NCI-H510A treated with DMSO at 0.1 percent for 48 hours (cell line): ENCODE results near the gene LACRT.

ENCODE experiments used
- DNase-seq: peaks from one replicate; lab custom pipeline; 2025; lab: John Stamatoyannopoulos, UW

The LACRT gene

DNA sequence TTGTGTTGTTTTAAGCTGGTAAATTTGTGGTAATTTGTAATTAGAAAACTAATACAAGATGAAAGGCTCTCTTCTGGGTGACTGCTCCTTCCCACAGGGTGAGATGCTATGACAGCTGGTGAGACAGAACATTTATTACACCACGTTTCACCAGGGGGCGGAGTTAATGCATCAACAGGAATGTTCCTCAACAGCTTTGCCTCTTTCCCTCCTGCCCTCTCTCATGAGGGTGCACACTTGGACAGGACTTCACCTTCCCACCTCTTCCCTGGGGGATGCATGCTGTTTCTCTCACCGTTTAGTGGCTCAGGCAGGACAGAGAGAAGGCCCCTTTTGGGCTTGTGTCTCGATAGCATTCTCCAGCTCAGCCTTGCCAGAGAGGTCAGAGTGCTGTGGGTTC lies 32.9 kb downstream of the LACRT start:
- no peak for DNase-seq

DNA sequence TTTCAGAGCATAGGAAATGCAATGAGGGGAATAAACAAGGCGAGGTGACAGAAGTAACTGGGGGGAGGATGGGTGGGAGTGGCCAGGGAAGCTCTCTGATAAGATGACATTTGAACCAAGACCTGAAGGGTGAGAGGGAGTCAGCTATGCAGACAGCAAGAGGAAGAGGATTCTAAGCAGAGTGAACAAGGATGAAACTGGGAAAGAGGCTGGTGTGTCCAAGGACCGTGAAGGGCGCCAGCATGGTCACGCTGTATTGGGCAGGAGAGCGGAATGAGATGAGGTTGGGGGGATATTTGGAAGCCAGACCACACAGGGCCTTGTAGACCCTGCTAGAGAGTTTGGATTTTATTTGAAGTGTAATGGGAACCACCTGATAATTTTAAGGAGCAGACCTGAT lies 35.7 kb downstream of the LACRT start:
- DNase-seq, result no peak

DNA sequence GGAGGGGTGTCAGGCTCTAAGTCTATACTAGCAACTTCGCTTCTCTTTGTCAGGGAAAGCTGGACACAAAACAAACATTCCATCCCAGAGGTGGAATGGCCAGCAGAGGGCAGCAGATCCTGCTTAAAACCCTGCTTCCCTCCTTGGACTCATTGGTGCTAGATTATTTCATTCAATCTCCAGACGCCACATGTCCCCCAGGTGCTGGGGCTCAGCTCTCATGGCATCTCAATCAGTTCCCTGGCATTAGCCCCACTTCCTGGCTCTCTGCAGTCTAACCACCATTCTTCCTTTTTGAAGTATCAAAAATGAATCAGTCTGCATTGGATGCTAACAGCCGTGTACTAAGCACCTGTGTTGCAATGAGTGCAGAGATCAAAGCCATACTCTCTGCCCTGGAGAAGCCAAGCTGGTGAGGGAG lies 38.2 kb downstream of the LACRT start:
- DNase-seq, result peak; percentile 68

DNA sequence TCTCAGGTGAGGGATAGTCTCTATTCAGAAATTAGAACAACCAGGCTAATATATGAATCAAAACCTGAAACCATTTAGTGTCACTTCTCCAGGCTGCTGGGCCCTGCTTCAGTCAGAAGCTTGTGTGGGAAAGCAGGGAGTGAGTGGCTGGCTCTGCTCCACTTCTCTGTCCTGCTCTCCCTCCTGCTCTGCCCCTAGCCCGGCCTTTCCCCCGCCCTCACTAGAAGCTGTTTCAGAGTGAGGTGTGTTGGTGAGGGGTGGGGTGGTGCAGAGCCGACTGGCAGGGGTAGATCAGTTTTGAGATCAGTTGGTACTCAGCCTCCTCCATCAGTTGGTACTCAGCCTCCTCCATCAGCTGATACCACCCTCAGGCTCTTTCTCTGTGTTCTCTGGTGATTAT lies 39.2 kb downstream of the LACRT start:
- DNase-seq, result no peak

DNA sequence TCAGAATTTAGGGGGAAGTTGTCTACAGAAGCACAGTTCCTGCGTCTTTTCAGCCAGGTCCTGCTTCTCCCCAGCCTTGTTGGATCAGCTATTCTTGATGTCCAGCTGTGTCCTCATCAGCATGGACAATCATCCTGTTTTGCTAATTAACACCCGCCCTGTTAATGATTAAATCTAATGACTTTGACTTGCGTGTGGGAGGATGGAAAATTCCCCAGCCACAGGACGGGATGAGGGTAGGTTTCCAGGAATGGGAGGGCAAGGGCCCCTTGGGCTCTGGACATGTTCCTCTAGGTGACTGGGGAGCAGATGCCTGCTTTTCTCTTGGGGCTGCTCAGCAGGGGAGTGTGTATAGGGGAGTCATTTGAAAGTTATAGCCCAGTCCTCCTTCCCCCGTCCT lies 41.0 kb downstream of the LACRT start:
- no peak for DNase-seq

DNA sequence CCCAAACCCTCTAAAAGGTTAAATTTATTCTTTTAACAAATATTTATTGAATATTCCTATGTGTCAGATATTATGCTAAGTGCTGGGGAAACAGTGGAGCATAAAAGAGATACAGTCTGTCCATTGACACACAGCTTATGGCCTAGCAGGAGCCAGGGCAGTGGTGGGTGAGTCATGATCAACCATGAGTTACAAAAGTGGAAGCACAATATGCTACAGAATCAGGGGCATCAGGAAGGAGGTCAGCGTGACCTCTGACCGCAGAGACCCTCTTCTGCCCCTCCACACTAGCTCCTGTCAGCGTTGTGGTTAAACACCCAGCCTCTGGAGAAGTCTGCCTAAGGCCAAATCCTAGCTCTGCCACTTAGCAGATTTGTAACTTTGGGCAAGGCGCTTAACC lies 41.6 kb downstream of the LACRT start:
- DNase-seq, result no peak

DNA sequence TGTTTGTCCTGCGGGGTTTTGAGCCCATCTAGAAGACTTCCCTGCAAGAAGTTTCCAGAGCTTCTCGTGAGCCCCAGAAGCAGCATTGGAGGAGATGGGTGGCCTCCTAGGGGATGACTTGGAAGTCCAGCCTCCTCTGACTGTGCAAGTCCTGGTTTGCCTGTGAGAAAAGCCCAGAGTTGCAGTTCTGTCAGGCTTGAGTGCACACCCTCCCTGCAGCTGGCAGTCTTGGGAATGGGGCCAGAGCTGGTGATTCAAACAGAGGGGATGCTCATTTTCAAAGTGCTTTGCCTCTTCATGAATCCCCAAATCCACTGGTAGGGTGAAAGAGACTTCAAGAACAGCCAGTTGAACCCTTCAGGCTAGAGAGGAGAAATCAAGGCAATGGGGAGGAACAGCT lies 42.4 kb downstream of the LACRT start:
- no peak for DNase-seq

DNA sequence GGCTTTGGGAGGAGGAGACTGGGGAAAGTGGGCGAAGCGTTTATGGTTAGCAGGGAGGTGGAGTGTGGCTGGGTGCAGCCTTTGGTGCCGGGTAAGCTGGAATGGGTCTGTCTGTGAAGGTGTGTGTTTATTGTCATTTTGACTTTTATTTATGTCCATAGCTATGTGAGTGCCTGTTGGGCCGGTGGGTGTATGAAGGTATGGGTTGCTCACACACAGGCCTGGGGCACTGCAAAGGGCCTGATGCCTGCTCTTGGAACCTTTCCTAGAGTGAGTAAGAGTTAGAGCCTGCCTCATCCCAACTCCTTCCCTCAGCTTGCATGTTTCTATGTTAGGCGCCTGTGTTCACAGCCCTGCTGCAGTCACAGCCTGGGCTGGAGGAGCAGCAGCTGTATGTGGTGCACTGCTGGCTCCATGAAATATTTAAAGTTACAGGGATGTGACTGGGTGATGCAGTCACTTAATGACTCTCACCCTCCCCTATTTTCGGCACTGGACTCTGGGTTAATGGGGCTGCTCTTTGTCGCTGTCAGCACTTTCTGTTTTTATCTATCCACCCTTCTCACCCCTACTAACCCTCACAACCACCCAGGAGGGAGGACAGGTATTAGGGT lies 43.6 kb downstream of the LACRT start:
- no peak for DNase-seq

DNA sequence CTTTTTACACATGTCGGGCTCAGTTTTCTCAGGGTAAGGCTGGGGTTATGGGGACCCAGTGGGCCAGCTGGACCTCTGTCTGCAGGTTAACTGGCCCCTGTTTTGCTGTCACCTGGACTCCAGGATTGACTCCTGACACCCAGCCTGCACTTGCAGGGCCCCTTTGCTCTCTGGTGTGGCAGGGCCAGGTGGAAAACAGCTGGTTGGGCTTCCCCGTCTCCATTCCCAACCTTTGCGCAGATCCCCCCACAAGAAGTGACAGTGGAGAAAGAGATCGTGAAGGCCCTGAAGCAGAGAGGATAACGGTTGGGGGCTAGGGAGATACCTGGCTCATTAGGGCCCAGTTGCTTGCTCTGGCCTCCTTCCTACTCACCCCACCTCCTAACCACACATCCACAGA lies 44.7 kb downstream of the LACRT start:
- no peak for DNase-seq

DNA sequence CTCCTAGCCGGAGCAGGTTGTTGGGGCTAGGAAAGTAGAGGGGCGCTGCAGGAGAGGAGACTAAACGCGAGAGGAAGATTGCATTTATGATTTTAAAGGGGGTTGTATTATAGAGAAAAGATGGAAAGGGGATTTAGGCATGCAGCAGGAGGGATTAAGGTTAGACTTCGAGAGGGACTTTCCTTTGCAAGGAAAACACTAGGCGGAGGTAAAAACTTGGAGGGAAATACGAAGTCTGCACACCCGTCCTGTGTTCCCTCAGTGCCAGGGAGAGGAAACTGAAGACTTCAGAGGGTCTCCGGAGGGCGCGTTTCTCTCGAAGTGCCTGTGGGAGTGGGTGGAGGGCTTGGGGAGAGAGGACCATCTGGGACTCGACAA lies 45.8 kb downstream of the LACRT start:
- DNase-seq, result no peak

DNA sequence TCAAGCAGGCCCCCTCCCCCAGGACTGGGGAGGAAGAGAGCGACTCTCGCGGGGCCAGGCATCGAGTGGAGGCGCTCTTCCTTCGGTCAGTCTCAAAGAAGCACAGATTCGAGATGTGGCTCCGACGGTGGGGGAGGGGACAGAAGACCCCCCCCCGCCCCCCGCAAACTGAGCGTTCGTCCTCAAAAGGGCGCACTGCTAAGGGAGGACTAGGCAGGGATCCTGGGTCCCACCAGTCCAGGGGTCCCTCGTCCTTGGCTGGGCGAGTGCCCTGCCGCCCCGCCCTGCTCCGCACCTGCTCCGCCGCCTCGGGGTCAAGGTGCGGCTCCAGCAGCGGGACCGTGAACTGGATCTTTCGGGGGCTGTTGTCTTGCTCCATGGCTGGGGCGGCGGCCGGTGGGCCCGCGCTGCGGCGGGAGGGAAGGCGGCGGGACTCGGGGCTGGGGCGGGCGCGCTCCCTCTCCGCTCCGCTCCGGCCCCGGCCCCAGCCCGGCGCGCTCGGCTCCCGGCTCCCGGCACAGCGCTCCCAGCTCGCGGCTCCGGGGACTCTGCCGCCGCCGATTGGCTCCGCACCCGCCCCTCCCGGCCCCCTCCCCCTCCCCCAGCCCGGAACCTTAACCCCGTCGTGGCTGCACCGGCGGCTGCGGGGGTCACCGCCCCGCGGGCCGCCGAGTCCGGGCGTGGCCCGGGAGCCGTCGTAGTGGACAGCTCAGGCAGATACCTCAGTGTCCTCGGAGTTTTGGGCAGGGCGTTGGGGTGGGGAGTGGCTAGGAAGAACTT lies 46.4 kb downstream of the LACRT start, which contains the start of gene PPP1R1A:
PPP1R1A (minus strand) TSS at position 550 of the 780 bp plus-strand sequence; CDS start at position 379, 171 bp downstream.
- DNase-seq, result no peak

DNA sequence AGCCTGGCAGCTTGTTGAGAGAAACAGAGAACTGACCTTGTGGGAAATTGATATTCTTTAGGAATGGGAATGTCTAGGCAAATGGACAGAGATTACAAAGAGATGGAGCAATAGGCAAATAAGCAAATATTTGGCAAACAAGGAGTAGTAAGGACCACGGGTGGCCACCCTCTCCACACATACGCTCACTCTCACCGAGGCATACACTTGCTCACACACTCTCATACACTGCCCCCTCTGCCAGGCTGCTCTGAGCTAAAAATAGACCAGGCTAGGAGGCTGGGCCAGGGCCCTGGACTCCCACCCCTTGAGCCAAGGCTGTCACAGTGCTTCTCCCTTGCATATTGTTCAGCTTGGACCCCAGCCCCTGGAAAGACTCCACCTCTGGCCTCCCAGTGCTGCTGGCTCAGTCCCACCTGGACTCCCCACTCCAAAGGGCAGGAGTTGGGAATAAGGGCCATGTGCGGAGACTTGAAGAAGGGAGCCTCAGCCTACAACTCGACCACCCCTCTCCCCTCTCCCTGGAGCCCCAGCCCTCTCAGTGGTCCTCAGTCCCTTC lies 47.3 kb downstream of the LACRT start:
- no peak for DNase-seq

DNA sequence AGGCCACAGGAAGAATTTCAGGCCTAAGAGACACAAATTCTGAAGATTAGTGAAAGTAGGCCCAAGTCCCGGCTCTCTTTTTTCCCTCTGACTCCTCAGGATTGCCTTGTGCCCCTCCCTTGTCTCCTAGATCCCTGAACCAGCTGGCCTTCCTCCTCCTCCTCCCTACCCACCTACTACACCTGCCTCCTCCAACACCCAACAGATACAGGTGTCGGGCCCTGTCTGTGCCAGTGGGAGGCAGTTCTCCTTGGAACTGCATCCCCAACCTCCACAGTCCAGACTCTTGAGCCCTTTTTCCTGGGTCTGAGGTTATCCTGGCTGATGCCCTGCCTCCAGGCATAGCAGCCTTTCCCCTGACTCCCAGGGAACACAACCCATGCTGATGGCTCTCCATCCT lies 48.1 kb downstream of the LACRT start:
- no peak for DNase-seq

DNA sequence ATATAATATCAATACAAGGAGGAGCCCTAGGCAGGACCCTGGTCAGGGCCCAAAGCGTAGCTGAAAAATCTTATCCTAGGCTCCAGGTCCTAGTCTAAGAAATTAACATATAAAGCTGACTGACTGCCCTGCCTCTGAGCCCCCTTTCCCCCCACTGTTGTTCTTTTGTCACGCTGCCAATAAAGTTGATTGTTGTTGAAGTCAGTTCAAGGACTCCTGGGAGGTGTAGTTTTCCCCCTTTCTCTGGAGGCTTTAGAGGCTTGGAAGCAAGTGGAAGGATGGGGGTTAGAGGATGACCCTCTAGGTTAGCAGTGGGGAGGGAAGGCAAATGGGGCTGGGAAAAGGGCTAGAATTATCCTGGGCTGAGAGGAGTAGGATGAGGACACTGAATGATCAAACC lies 49.5 kb downstream of the LACRT start:
- no peak for DNase-seq

DNA sequence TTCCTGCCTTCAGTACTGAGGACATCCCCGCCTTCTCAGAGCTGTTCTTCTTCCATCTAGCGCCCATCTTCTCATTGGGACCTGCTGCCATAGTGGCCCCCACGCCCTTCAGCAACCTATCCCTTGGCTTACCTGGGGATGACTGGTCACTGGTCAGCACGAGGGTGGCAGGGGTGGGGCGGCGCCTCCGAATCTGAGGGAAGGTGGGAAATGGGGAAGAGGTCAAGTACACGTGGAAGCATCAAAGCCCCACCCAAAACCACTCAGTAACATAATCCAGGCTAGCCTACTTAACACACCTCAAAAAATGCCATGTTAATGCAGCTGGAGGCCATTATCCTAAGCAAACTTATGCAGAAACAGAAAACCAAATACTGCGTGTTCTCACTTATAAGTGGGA lies 50.6 kb downstream of the LACRT start:
- DNase-seq, result no peak

DNA sequence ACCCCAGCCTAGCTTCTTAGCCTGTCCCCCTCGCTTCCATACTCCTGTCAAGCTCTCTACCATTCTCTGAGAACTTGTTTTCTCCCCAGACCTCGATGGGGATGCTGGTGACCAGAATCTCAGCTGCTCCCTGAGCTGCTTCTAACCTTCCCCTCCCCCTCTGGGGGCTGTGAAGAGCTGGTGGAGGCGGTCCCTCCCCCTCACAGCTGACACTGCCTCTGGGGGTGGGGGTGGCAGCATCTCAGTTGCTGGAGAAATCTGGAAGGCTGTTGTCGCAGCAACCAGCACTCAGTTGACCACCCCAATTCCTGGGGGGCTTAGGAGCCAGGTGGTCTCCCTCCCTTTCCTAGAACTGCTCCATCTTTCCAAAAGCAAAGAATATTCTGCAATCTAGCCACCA lies 51.0 kb downstream of the LACRT start:
- DNase-seq, result no peak

DNA sequence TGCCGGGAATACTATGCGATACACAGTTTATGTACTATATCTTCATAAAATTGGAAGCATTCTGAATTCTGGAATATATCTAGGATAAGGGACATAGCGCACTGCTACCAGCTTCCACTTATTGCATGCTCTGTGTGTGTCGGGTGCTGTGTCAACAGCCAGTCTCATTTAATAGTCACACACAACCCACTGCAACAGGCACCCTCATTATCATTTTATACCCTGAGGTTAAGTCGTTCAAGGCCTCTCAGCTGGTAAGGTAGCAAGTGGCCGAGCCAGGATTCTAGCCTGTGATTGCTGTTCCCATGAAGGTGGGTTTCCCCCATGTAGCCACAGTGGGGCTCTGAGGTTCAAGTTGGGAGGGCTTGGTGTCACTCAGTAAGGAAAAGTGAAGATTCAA lies 53.3 kb downstream of the LACRT start:
- no peak for DNase-seq
